NCI-H2196 treated with DMSO at 0.1 percent for 48 hours (cell line): ENCODE data around the gene HACD4.

ENCODE experiments used
- DNase-seq: peaks from one replicate; lab custom pipeline; 2025; ENCODE audit not compliant: unreplicated experiment; lab: John Stamatoyannopoulos, UW

Gene HACD4

DNA sequence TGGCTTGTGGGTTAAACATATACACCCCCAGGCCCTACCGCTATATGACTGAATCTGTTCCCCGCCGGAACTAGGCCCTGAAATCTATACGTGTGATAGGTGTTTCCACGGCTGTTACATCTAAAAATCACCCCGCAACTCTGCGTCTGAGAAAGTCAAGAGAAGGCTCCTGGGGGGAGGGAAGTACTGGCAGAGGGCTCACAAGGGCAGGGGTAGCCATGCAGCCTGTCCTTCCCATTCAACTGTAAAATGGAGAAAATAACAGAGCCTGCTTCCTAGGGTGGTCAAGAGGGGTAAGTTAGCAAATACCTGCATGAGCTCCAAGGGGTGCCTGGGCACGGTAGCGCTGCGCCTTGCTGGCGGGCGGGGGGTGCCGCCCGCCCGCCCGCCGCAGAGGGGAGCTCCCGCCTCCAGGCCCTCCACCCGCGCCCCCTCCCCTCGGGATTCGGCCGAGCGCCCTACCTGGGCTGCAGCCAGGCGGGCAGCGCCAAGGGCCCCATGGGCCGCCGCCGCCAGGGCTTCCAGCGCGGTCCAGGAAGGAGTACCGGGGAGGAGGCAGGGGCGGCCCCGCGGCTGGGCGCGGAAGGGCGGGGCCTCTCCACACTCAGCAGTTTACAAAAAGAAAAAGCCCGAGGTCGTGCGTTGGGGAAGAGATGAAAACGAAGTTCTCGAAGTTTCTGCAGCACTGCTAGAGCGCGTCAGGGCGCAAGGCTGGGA, at the start of gene HACD4:
HACD4 (minus strand) TSS at position 550 of the 717 bp plus-strand sequence; CDS start at position 500, 50 bp downstream.
- DNase-seq, result no peak

DNA sequence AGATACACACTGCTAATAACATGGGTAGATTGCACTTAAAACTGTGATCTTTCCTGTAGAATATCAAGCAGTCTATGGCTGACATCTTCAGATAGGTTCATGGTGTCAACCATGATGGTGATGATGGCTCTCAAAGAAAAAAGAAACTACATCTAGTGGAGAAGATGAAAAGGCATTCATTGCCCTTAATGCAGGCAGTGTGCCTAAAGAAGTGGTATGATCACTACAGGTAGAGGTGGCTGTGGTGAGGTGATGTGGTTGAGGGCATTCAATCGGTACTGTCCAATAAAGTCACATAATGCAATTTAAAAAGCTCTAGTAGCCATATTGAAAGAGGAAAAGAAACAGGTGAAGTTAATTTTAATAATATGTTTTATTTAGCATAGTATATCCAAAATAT, 49.4 kb upstream of the HACD4 start:
- no peak for DNase-seq

- no peak for DNase-seq
These were observed 47.3 kb upstream of the HACD4 start for GRCh38 chr9:21078702-21079101.

DNA sequence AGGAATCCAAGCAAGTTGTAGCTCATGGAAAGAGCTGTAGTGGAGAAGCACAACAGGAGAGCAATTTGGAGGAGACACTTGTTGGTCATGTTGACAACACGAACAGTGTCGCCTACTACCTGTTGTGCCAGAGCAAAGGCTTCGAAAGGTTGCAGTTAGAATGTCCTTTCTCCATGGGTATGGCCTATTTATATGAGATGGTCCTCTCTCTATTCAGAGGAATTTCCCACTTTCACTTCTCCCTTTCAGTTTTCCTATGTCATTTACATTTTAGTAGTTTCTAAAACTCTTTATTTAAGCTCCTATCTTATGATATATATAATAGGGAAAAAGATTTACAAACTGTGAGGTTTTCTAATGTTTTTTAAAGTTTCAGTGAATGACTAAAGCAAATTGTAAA, 46.3 kb upstream of the HACD4 start, which contains the start of gene IFNB1:
IFNB1 (minus strand) TSS at position 162 of the 400 bp plus-strand sequence; CDS start at position 89, 73 bp downstream.
- DNase-seq, result no peak

- DNase-seq, result no peak
These were observed 44.0 kb upstream of the HACD4 start for GRCh38 chr9:21075484-21075883.

- DNase-seq, result no peak
These were observed 39.5 kb upstream of the HACD4 start for GRCh38 chr9:21070906-21071305.

DNA sequence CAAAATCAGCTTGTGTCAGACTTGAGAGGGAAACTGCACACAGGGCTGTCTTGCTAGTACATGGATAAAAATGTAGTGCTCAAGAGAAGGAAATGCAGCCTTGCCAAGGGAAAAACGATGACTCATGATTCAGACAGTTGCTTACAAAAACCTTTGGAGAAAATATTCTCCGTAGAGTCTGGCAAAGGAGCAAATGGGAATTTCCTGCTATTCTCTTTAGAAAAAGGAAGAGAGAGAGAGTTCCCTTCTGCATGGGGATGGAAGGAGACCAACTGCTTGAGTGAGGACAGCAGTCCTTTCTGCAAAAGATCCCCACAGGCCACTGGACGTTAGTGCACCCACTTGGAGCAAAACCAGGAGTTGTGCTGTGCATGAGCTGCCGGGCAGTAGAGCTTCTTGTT, 38.7 kb upstream of the HACD4 start:
- DNase-seq, result no peak

DNA sequence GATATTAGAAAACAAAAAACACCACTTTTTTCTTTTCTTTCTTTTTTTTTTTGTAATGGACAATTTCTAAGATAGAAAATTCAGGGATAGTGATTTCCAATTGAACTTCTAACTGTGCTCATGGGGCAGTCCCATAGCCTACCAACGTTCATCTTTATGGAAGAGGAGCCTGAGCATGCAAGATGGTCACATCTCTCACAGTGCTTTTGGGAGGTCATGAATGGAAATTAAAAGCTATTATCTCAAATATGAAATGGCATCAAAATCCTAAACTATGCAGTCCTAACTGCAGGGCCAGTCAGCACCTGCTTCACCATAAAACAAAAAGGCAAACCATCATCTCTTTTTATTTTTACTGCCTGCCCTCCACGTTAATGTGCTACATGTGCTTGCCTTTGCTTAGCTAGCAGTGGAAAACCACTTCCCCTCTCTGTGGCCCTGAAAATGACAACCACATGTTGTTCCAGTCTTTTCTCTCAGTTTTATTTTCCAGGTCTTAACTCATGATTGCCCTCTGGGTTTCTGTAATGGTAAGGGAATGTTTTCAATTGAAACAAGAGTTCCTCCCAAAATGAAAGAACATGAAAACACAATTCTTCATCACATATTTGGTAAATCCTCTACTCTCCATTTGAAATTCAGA, 29.6 kb upstream of the HACD4 start:
- no peak for DNase-seq

DNA sequence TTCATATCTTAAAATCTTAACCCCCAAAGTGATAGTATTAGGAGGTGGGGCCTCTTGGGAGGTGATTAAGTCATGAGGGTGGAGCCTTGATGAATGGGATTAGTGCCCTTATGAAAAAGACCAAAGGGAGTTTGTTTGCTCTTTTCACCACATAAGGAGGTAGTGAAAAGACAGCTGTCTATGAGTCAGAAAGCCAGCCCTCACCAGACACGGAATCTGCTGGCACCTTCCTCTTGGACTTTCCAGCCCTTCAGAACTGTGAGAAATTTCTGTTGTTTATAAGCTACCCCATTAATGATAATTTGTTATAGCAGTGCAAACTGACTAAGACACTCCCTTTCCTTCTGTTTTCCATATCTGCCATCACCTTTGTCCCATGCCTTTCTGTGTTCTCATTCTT, 25.5 kb upstream of the HACD4 start:
- DNase-seq, result no peak

DNA sequence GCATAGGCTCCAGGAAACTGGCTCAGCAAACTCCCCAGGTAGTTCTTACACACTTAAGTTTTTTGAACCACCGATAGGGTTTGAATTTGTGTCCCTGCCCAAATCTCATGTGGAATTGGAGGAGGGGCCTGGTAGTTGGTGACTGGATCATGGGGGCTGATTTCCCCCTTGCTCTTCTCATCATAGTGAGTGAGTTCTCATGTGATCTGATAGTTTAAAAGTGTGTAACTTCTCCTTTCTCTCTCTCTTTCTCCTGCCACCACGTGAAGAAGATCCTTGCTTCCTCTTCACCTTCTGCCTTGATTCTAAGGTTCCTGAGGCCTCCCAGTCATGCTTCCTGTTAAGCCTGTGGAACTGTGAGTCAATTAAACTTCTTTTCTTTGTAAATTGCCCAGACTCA, 22.4 kb upstream of the HACD4 start:
- DNase-seq, result no peak

GRCh38 chr9:21047281-21047691, 15.8 kb upstream of the HACD4 start:
- DNase-seq, result no peak

DNA sequence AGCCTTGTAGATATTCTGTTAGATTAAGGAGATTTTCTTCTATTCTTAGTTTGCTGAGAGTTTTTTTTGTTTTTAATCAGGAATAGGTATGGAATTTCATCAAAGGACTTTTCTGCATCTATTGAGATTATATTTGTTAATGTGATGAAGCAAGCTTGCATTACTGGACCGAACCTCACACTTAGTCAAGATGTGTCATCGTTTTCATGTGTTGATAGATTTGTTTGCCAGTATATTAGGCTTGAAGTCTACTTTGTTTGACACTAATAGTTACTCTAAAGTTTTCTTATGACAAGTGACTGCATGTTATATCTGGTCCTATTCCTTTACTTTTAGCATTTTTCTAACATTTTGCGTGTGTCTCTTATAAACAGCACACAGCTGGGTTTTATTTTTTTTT, 12.4 kb upstream of the HACD4 start:
- no peak for DNase-seq

- no peak for DNase-seq
These were observed 11.0 kb upstream of the HACD4 start for GRCh38 chr9:21042466-21042865.

- no peak for DNase-seq
These were observed 7.9 kb upstream of the HACD4 start for GRCh38 chr9:21039302-21039701.

GRCh38 chr9:21037278-21037677, 5.8 kb upstream of the HACD4 start:
- no peak for DNase-seq

GRCh38 chr9:21031808-21032183, 356 bp upstream of the HACD4 start:
- DNase-seq, result no peak

DNA sequence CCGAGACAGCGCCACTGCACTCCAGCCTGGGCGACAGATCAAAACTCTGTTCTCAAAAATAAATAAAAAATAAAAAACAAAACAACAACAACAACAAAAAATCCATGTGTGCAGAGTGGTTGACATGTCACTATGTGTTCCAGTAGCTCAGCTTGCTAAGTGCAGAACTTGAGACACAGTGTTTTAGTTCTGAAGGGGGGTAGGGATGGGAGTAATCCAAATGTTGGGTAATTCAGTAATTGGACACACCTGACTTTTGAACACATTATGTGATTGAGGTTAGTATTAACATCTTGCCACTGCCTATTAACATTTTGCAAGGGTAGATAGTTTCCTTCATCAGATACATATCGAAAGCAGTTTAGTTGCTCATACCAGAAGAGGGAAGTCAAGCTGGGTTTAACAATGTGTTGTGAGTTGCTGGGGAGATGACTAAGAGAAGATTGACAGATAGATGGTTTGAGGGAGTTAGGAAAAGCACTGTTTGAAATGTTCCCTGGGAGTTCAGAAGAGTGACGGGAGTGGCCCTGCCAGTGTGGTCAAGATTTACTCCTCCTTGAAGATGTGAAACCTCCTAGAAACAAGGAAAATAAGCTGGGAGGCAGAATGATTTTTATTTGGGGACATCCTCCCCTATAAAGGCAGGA, 928 bp downstream of the HACD4 start:
- no peak for DNase-seq

DNA sequence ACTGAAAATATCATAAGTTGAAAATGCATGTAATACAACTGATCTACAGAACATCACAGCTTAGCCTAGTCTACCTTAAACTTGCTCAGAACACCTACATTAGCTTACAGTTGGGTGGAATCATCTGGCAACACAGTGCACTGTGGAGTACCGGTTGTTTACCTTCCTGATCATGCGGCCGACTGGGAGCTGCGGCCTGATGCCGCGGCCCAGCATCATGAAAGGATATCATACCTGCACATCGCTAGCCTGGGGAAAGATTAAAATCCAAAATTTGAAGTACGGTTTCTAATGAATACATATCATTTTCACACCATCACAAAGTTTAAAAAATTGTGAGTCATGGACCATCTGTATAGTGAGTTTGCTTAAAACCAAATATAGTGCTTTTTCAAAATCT, 1.8 kb downstream of the HACD4 start:
- no peak for DNase-seq

GRCh38 chr9:21028466-21028865, 3.0 kb downstream of the HACD4 start:
- DNase-seq, result no peak

DNA sequence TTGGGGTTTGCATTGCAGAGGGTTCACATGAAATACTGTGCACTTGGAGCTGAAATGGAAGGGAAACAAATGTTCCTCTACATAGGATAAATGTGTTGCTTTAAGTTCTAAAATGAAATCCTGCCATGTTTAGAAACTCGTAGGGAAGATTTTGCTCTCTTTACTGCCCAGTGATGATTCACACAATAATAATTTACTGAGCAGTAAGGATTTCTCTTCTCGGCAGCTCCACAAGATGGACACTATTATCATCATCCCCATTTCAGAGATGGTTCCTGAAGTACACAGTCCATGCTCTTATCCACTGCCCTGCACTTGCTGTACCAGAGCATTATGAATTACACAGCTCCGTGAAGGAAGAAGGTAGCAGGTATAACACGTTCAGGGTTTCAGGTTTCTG, 4.1 kb downstream of the HACD4 start:
- DNase-seq, result no peak

DNA sequence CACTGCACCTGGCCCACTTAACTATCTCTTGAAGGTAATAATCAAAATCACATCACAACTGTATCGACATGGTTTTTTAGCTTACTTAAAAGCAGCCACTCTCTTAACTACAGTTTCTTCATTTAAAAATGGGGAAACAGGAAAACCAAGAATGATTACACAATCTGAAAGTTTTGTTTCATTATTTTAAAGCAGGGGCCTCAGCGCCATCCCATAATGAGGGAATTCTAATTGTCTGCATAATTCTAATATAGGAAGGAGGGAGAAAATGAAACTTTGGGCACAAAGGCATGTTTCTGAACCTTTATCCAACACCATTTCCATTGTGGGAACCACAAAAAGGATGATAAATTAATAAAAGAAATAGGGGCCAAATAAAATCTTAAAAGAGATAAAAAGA, 7.6 kb downstream of the HACD4 start:
- DNase-seq, result no peak

GRCh38 chr9:21018177-21018576, 13.3 kb downstream of the HACD4 start:
- no peak for DNase-seq
